Uterus (tissue), 4 donors: ENCODE results near the gene TRIM24. TPM values are rescaled to one million over a fixed set of nuclear protein-coding genes. Genes with fewer than 3 reads are reported as not detected.

ENCODE experiments used
- DNase-seq, 2 donors: peaks; one replicate each; pipeline ENCODE4 v3.0.0-alpha.2; 2019 to 2020
- H3K27ac ChIP-seq, 2 donors: fragments of 200-600 bp; sonication (generic); 1 replicate in 1 of 2; 2 replicates in 1 of 2; pipeline ENCODE4 v1.5.1; 2016 to 2018
- H3K27me3 ChIP-seq, 2 donors: fragments of 200-600 bp; sonication (generic); one replicate each; pipeline ENCODE4 v1.5.1; 2018 to 2019; ENCODE audit warnings: control low read depth in 1 of 2
- H3K36me3 ChIP-seq, 2 donors: fragments of 200-600 bp; sonication (generic); one replicate each; pipeline ENCODE4 v1.5.1; 2019; ENCODE audit warnings: control low read depth in 1 of 2
- H3K4me1 ChIP-seq, 2 donors: fragments of 200-600 bp; sonication (generic); one replicate each; pipeline ENCODE4 v1.5.1; 2018 to 2019; ENCODE audit warnings: control low read depth in 1 of 2
- H3K4me3 ChIP-seq, 2 donors: fragments of 200-600 bp; sonication (generic); 1 replicate in 1 of 2; 2 replicates in 1 of 2; pipeline ENCODE4 v1.5.1; 2018 to 2019; ENCODE audit warnings: mild to moderate bottlenecking in 1 of 2
- H3K9me3 ChIP-seq, 2 donors: fragments of 200-600 bp; sonication (generic); one replicate each; pipeline ENCODE4 v1.5.1; 2019; ENCODE audit warnings: control low read depth in 1 of 2
- CTCF ChIP-seq, 4 experiments: fragments of 200-600 bp in 2 of 4; fragments of 450-650 bp in 2 of 4; sonication (generic) in 2 of 4; IDR thresholded peaks; one replicate each; pipeline ENCODE4 v1.5.1; 2016 to 2019; ENCODE audit warnings: antibody characterized with exemption in 4 of 4, mild to moderate bottlenecking in 2 of 4, moderate library complexity in 1 of 4
- POLR2A ChIP-seq, 2 donors: fragments of 450-650 bp; IDR thresholded peaks; one replicate each; pipeline ENCODE4 v1.6.1; 2016; ENCODE audit warnings: antibody characterized with exemption in 2 of 2, mild to moderate bottlenecking in 1 of 2, moderate library complexity in 1 of 2
- intact Hi-C: fragments of 100-400 bp; cut with DNase I; formaldehyde crosslinking; loops from one replicate; pipeline ENCODE4 v1.15.1; 2023; ENCODE audit warnings: low total_unique reads
- total RNA-seq, 4 donors: library from RNA; depleted of rRNA in 3 of 4; stranded (reverse); fragments of >200 nt in 3 of 4; gene quantifications; one replicate each; pipeline versions ENCODE4 v1.1.0 to v1.2.4, GENCODE V29; 2014 to 2023
- donor health status: DM: yes; HTN: yes; CAD: no.

The TRIM24 gene
- total RNA-seq, 4 donors from 2014 or later = 5.9 to 20.6 (median 14.7) TPM

GRCh38 chr7:138581065-138581464, 121.0 kb downstream of the TRIM24 start:
- H3K36me3 ChIP-seq = no peaks in the 10 kb centered on the region
- H3K4me1 ChIP-seq = no peaks in the 10 kb centered on the region
- H3K4me3 ChIP-seq = no peak overlapping the region
- no peak for DNase-seq
- no peaks in the 10 kb centered on the region for H3K9me3 ChIP-seq
- TF ChIP-seq POLR2A (IDR thresholded peaks at IDR 0.05) = no peak
- TF ChIP-seq CTCF (IDR thresholded peaks at IDR 0.05) = no peak
- H3K27me3 ChIP-seq = no peaks in the 10 kb centered on the region
- no peak overlapping the region for H3K27ac ChIP-seq
- intact Hi-C loops = no loop called here

- intact Hi-C loops = no loop called here
- no peaks in the 10 kb centered on the region for H3K4me1 ChIP-seq
- no peaks in the 10 kb centered on the region for H3K36me3 ChIP-seq
- H3K27ac ChIP-seq = no peak overlapping the region
- no peaks in the 10 kb centered on the region for H3K9me3 ChIP-seq
- H3K4me3 ChIP-seq = no peak overlapping the region
- TF ChIP-seq CTCF (IDR thresholded peaks at IDR 0.05) (no peak), POLR2A (IDR thresholded peaks at IDR 0.05) (no peak)
- no peaks in the 10 kb centered on the region for H3K27me3 ChIP-seq
- no peak for DNase-seq
These were observed 124.2 kb downstream of the TRIM24 start for GRCh38 chr7:138584283-138584682.

GRCh38 chr7:138584696-138585095, 124.6 kb downstream of the TRIM24 start:
- no peaks in the 10 kb centered on the region for H3K4me1 ChIP-seq
- TF ChIP-seq CTCF (IDR thresholded peaks at IDR 0.05) (no peak), POLR2A (IDR thresholded peaks at IDR 0.05) (no peak)
- no peak overlapping the region for H3K27ac ChIP-seq
- H3K9me3 ChIP-seq = no peaks in the 10 kb centered on the region
- no peak overlapping the region for H3K4me3 ChIP-seq
- no peak for DNase-seq
- intact Hi-C loops = no loop called here
- no peaks in the 10 kb centered on the region for H3K36me3 ChIP-seq
- no peaks in the 10 kb centered on the region for H3K27me3 ChIP-seq

- no peaks in the 10 kb centered on the region for H3K9me3 ChIP-seq
- H3K27ac ChIP-seq = no peak overlapping the region
- H3K36me3 ChIP-seq = no peaks in the 10 kb centered on the region
- H3K4me3 ChIP-seq = no peak overlapping the region
- no peak for DNase-seq
- TF ChIP-seq CTCF (IDR thresholded peaks at IDR 0.05) = no peak
- no peak for TF ChIP-seq POLR2A (IDR thresholded peaks at IDR 0.05)
- H3K27me3 ChIP-seq = no peaks in the 10 kb centered on the region
- H3K4me1 ChIP-seq = no peaks in the 10 kb centered on the region
- intact Hi-C loops = no loop called here
These were observed 125.4 kb downstream of the TRIM24 start for GRCh38 chr7:138585283-138585993.

- Histone ChIP-seq H3K36me3 (no peaks in the 10 kb centered on the region), H3K27ac (no peak overlapping the region), H3K4me3 (no peak overlapping the region), H3K27me3 (no peaks in the 10 kb centered on the region), H3K9me3 (no peaks in the 10 kb centered on the region), H3K4me1 (no peaks in the 10 kb centered on the region)
- TF ChIP-seq POLR2A (IDR thresholded peaks at IDR 0.05) (no peak), CTCF (IDR thresholded peaks at IDR 0.05) (no peak)
- DNase-seq = no peak
- intact Hi-C loops = no loop called here
These were observed 127.4 kb downstream of the TRIM24 start for GRCh38 chr7:138587485-138587884.
